Right lobe of liver (tissue), 6 donors: ENCODE data around the gene BICD2. TPM values are rescaled to one million over a fixed set of nuclear protein-coding genes. Genes with fewer than 3 reads are reported as not detected.

ENCODE experiments used
- ATAC-seq, 4 donors: fragments of 200-7000 bp; cut with Tn5 transposase; one replicate each; pipeline ENCODE4 v1.9.1; 2020; ENCODE audit warnings: mild to moderate bottlenecking in 4 of 4, moderate library complexity in 4 of 4
- DNase-seq, 3 donors: peaks; one replicate each; pipeline ENCODE4 v3.0.0-alpha.2; 2020
- H3K27ac ChIP-seq, 3 donors: fragments of 200-600 bp; one replicate each; pipeline ENCODE4 v1.8.0; 2022
- H3K27me3 ChIP-seq, 2 donors: fragments of 200-600 bp; one replicate each; pipeline ENCODE4 v1.8.0; 2022
- H3K36me3 ChIP-seq, 4 donors: fragments of 200-600 bp; sonication (generic) in 1 of 4; one replicate each; pipeline versions ENCODE4 v1.5.1 to v1.8.0; 2017 to 2022; ENCODE audit warnings: control low read depth in 1 of 4
- H3K4me1 ChIP-seq, 4 donors: fragments of 200-600 bp; sonication (generic) in 1 of 4; one replicate each; pipeline versions ENCODE4 v1.5.1 to v1.8.0; 2017 to 2022; ENCODE audit warnings: control low read depth in 1 of 4
- H3K4me3 ChIP-seq, 3 donors: fragments of 200-600 bp; one replicate each; pipeline ENCODE4 v1.8.0; 2022
- H3K9me3 ChIP-seq, 4 donors: fragments of 200-600 bp; sonication (generic) in 1 of 4; one replicate each; pipeline versions ENCODE4 v1.5.1 to v1.8.0; 2017 to 2022; ENCODE audit warnings: control low read depth in 1 of 4
- CTCF ChIP-seq, 4 donors: fragments of 200-600 bp in 3 of 4; fragments of 450-650 bp in 1 of 4; IDR thresholded peaks; one replicate each; pipeline versions ENCODE4 v1.5.1 to v1.8.0; 2016 to 2022; ENCODE audit warnings: antibody characterized with exemption in 4 of 4, mild to moderate bottlenecking in 2 of 4
- POLR2A ChIP-seq: fragments of 450-650 bp; IDR thresholded peaks from one replicate; pipeline ENCODE4 v1.6.1; 2017; ENCODE audit warnings: antibody characterized with exemption, mild to moderate bottlenecking
- WGBS: methylation state at CpG from one replicate; pipeline ENCODE4 v1.1.6; 2018; ENCODE audit warnings: low coverage, low lambda C conversion rate; ENCODE audit not compliant: insufficient coverage; ENCODE audit errors: missing lambda C conversion rate; 5-methylcytosine and 5-hydroxymethylcytosine counted together
- intact Hi-C, 2 donors: fragments of 100-400 bp; cut with DNase I; formaldehyde crosslinking; loops; one replicate each; pipeline versions ENCODE4 v1.11.2 to v1.14.1; 2022
- total RNA-seq, 6 experiments: library from RNA; depleted of rRNA in 2 of 6; stranded (reverse); fragments of >200 nt in 2 of 6; fragmentation: NEBNext Ultra II Directional in 3 of 6; extraction: Animal tissue kit (Norgen Biotek cat#: 25700) in 3 of 6; gene quantifications; one replicate each; pipeline versions ENCODE4 v1.1.0 to v1.2.4, GENCODE V29; 2016 to 2023
- donor health status: DM: no; HTN: yes; CAD: no.
- donor health status: DM: no; HTN: no; CAD: no.
- donor health status: DM: no; HTN: no; CAD: no.
- donor health status: DM: no; HTN: yes; CAD: no.
- donor health status: DM: no; HTN: yes; CAD: no.

The BICD2 gene
- total RNA-seq, 6 experiments from 2014 or later: 6.3 to 14.9 (median 9.8) TPM

- intact Hi-C loops: loop anchor here in 1 of 2 donors (5.0 kb wide), 1 partner anchor 78 kb away; no protein-coding TSS in a partner anchor
- peaks cover 0 to 8% (median 3%) of the 10 kb centered on the region in 4 donors for H3K4me1 ChIP-seq
- no peak overlapping the region for H3K4me3 ChIP-seq
- WGBS: 87% methylated on average over 4 of the region's 4 CpGs
- no peak for DNase-seq
- no peak for TF ChIP-seq POLR2A
- no peak for TF ChIP-seq CTCF (IDR thresholded peaks at IDR 0.05)
- ATAC-seq: no peak
- no peaks in the 10 kb centered on the region for H3K27me3 ChIP-seq
- H3K9me3 ChIP-seq: no peaks in the 10 kb centered on the region
- no peak overlapping the region for H3K27ac ChIP-seq
- no peaks in the 10 kb centered on the region for H3K36me3 ChIP-seq
These were observed 30.4 kb upstream of the BICD2 start for GRCh38 chr9:92795000-92795399.

GRCh38 chr9:92794426-92794825 lies 29.8 kb upstream of the BICD2 start:
- Histone ChIP-seq H3K27me3 (no peaks in the 10 kb centered on the region), H3K36me3 (no peaks in the 10 kb centered on the region), H3K27ac (no peak overlapping the region), H3K9me3 (no peaks in the 10 kb centered on the region), H3K4me1 (peaks cover 0 to 8% (median 3%) of the 10 kb centered on the region in 4 donors), H3K4me3 (no peak overlapping the region)
- intact Hi-C loops: loop anchor here in 1 of 2 donors (5.0 kb wide), 1 partner anchor 77 kb away; no protein-coding TSS in a partner anchor
- DNase-seq: no peak
- ATAC-seq: no peak
- WGBS: 63% methylated on average over 4 of the region's 7 CpGs
- TF ChIP-seq CTCF (IDR thresholded peaks at IDR 0.05) (no peak), POLR2A (no peak)

GRCh38 chr9:92790542-92791527 lies 26.2 kb upstream of the BICD2 start:
- Histone ChIP-seq H3K27ac (no peak overlapping the region), H3K9me3 (no peaks in the 10 kb centered on the region), H3K4me3 (no peak overlapping the region), H3K27me3 (no peaks in the 10 kb centered on the region), H3K36me3 (no peaks in the 10 kb centered on the region), H3K4me1 (peaks cover 0 to 8% (median 3%) of the 10 kb centered on the region in 4 donors)
- DNase-seq (peak; percentile 70 to 75 (median 70)), ATAC-seq (peak; percentile 97 to 98 (median 97))
- no peak for TF ChIP-seq POLR2A
- TF ChIP-seq CTCF (IDR thresholded peaks at IDR 0.05): peak; percentile 77 to 92 (median 82)
- intact Hi-C loops: loop anchor here (2.0 to 5.0 kb wide), 2 partner anchors 74 kb away; no protein-coding TSS in a partner anchor
- WGBS: 14% methylated on average over 11 of the region's 13 CpGs

- Histone ChIP-seq H3K9me3 (no peaks in the 10 kb centered on the region), H3K4me3 (no peak overlapping the region), H3K27ac (no peak overlapping the region), H3K4me1 (no peaks in the 10 kb centered on the region), H3K27me3 (no peaks in the 10 kb centered on the region), H3K36me3 (no peaks in the 10 kb centered on the region)
- ATAC-seq: no peak
- 77% methylated on average over 1 of the region's 1 CpG for WGBS
- no peak for DNase-seq
- intact Hi-C loops: no loop called here
- TF ChIP-seq POLR2A: no peak
- no peak for TF ChIP-seq CTCF (IDR thresholded peaks at IDR 0.05)
These were observed 21.7 kb upstream of the BICD2 start for GRCh38 chr9:92786298-92786697.
